ENCODE measurements around the gene FKRP.

Gene FKRP

DNA sequence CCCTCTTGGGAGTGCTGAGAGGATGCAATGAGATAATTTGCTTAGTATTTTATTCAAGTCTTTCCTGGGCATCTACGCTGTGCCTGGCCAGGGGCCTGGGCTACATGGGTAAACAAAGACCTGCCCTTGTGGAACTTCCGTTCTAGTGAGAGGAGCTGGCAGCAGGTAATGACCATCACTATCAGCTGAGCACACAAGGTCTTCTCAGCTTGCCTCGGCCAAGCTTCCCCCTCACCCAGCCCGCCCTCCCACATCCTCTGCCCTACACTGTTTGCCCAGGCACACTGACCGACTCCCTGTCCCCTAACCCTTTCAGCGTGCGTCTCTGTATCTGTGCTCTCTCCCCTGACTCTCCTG, 8.6 kb upstream of the FKRP start:
- DNase-seq (ENCODE audit: low read depth), result no peak
- TF ChIP-seq, protein P1, sequence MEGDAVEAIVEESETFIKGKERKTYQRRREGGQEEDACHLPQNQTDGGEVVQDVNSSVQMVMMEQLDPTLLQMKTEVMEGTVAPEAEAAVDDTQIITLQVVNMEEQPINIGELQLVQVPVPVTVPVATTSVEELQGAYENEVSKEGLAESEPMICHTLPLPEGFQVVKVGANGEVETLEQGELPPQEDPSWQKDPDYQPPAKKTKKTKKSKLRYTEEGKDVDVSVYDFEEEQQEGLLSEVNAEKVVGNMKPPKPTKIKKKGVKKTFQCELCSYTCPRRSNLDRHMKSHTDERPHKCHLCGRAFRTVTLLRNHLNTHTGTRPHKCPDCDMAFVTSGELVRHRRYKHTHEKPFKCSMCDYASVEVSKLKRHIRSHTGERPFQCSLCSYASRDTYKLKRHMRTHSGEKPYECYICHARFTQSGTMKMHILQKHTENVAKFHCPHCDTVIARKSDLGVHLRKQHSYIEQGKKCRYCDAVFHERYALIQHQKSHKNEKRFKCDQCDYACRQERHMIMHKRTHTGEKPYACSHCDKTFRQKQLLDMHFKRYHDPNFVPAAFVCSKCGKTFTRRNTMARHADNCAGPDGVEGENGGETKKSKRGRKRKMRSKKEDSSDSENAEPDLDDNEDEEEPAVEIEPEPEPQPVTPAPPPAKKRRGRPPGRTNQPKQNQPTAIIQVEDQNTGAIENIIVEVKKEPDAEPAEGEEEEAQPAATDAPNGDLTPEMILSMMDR (IDR thresholded peaks at IDR 0.05; ENCODE audit: low read depth, low read length, missing control alignments), result no peak
- in situ Hi-C loops (cut with HindIII; ENCODE audit: low sequenced_read_pairs), result no loop called here
- no peak overlapping the region for H3K4me3 ChIP-seq (ENCODE audit: low read depth, low read length)

DNA sequence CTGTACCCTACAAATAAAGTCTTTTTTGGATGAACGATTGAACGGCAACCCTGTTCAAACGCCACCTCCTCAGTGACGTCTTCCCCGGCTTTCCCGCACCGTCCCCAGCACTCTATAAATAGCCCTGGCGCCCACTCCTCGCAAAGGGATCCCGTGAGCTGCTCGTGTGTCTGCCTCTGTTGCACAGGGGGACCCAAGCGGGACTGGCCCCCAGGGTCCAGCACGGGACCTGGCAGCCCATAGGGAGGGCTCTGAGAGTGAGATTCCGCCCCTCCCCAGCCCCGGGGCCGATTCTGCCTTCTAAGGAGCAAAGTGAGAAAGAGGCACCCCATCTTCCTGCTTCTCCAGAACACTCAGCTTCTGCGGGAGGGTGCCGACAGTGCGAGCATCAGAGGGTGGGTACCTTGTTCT, 8.1 kb upstream of the FKRP start:
- TF ChIP-seq, protein P1 (IDR thresholded peaks at IDR 0.05; ENCODE audit: low read depth, low read length, missing control alignments), result no peak

DNA sequence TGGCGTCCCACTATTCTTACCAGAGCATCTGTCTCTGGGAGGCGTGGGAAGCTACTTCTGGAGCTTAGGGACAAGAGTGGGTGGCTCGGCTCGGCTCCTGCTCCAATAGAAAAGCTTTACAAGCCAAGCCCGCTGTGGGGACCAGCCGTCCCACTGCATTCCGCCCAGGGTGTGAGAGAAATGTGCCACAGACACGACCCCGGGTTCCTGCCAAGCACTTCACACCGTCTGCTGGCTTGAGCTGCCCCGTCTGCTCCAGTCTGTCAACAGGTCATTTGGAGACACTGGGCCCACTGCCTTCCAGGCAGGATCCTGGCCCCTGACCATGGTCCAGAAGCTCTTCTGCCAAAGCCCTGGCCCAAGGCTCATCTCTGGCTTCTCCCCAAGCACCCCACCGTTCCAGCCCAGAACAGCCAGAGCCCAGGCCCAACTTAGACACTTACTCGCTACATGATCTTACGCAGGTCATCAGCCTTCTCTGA, 6.5 kb upstream of the FKRP start:
- DNase-seq (ENCODE audit: low read depth), result no peak
- in situ Hi-C loops (cut with HindIII; ENCODE audit: low sequenced_read_pairs), result no loop called here
- TF ChIP-seq, protein P1 (IDR thresholded peaks at IDR 0.05; ENCODE audit: low read depth, low read length, missing control alignments), result no peak
- no peak overlapping the region for H3K4me3 ChIP-seq (ENCODE audit: low read depth, low read length)

More for the DNA sequence above, 8.1 kb upstream of the FKRP start:
- in situ Hi-C loops (cut with HindIII; ENCODE audit: low sequenced_read_pairs), result no loop called here
- DNase-seq (ENCODE audit: low read depth), result no peak
- H3K4me3 ChIP-seq (ENCODE audit: low read depth, low read length), result no peak overlapping the region

DNA sequence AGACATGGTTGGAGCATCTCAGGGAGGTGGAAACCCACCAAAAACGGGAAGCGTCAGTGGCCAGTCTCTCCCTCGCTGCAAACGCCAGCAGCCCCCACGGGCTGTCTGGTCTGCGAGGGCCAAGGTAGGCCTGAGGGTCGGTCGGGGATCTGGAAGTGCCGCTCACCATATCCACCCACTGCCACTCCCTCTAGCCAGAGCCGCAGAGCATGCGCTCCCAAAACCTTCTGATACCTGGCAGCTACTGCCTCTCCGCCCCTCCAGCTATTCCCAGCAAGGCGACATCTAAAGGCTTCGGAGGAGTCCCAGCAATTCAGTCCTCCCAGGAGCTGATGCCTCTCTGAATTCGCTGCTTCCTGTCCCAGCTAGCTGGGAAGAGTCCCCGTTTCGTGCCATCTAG, 4.4 kb upstream of the FKRP start:
- in situ Hi-C loops (cut with HindIII; ENCODE audit: low sequenced_read_pairs), result loop anchor here (10.0 kb wide), 1 partner anchor 83 kb away; no protein-coding TSS in a partner anchor
- TF ChIP-seq, protein P1 (IDR thresholded peaks at IDR 0.05; ENCODE audit: low read depth, low read length, missing control alignments), result no peak
- H3K4me3 ChIP-seq (ENCODE audit: low read depth, low read length), result no peak overlapping the region
- no peak for DNase-seq (ENCODE audit: low read depth)

DNA sequence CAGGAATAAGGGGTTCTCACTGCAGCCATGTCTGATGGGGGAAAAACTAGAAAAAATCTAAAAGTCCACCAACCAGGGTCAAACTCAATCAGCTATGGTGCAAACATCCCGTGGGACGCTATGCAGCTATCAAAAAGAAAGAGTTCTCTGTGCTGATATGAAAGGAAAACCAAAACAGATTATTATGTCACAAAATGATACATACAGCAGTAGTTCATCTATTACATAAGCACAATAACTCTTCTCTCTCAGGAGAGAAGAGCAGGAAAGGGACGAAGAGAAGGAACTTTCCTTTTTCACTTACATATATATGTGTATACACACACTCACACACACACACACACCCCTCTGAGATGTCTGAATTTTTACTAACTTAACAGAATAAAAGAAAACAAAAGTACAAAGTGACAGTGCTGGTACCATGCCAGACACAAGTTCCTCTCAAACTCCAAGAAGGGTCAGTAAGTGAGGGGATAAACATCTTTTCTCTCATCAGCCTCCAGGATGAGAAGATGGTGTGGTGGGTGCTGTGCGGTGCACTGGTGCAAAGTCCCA, 2.9 kb upstream of the FKRP start:
- no peak for DNase-seq (ENCODE audit: low read depth)
- TF ChIP-seq, protein P1 (IDR thresholded peaks at IDR 0.05; ENCODE audit: low read depth, low read length, missing control alignments), result no peak
- no peak overlapping the region for H3K4me3 ChIP-seq (ENCODE audit: low read depth, low read length)
- in situ Hi-C loops (cut with HindIII; ENCODE audit: low sequenced_read_pairs), result loop anchor here (10.0 kb wide), 1 partner anchor 82 kb away; no protein-coding TSS in a partner anchor

DNA sequence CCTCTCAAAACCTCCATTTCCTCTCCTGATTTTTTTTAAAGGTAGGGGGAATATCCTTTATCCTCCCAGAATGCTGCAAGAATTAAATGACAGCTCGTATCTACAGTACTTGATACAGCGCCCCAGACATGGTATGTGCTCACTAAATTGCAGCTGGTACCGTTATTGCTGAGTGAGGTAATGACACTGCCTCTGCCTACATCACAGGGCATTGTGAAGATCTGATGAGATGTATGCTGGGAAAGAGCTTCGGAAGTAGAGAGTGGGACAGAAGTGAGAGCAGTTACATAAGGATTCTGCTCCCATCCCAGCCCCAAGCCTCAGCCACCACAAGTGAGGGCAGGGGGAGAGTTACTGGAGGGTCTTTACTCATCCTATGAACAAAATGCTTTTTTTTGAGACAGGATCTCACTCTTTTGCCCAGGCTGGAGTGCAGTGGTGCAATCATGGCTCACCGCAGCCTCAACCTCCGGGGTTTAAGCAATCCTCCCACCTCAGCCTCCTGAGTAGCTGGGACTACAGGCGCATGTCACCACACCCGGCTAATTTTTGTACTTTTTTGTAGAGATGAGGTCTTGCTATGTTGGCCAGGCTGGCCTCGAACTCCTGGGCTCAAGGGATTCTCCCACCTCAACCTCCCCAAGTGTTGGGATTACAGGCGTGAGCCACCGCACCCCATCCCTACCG, 1.7 kb upstream of the FKRP start:
- in situ Hi-C loops (cut with HindIII; ENCODE audit: low sequenced_read_pairs), result loop anchor here (10.0 kb wide), 1 partner anchor 81 kb away; no protein-coding TSS in a partner anchor
- TF ChIP-seq, protein P1 (IDR thresholded peaks at IDR 0.05; ENCODE audit: low read depth, low read length, missing control alignments), result no peak
- H3K4me3 ChIP-seq (ENCODE audit: low read depth, low read length), result peak overlapping the region; percentile 76
- DNase-seq (ENCODE audit: low read depth), result no peak

All from astrocyte of the cerebellum (primary cell).